HCT116 (cell line): ENCODE measurements around the gene GMNN.

Source experiments
- CTCF ChIP-seq, 3 experiments: fragments of 200-600 bp in 1 of 3; sonication (generic) in 1 of 3; IDR thresholded peaks in 2 of 3; conservative IDR thresholded peaks in 1 of 3; 2 replicates each; pipeline ENCODE4 v1.5.1; 2012 to 2017; ENCODE audit warnings: low read depth in 2 of 3, low read length in 2 of 3, antibody characterized with exemption in 1 of 3, borderline replicate concordance in 1 of 3, control low read depth in 1 of 3, mild to moderate bottlenecking in 1 of 3, mixed read lengths in 1 of 3, mixed run types in 1 of 3, moderate library complexity in 1 of 3; ENCODE audit not compliant: insufficient read depth in 1 of 3
- EZH2phosphoT487 ChIP-seq: fragments of 200-600 bp; IDR thresholded peaks from 2 replicates; pipeline ENCODE4 v1.6.1; 2018; ENCODE audit warnings: antibody characterized with exemption, borderline replicate concordance
- FOSL1 ChIP-seq: IDR thresholded peaks from 2 replicates; pipeline ENCODE4 v1.6.1; 2012; ENCODE audit warnings: low read depth
- POLR2A ChIP-seq: IDR thresholded peaks from 2 replicates; pipeline ENCODE4 v1.7.0; 2011; ENCODE audit warnings: borderline replicate concordance; ENCODE audit not compliant: insufficient read depth, insufficient read length; ENCODE audit errors: extremely low read depth
- POLR2AphosphoS5 ChIP-seq: IDR thresholded peaks from 2 replicates; pipeline ENCODE4 v1.6.1; 2011; ENCODE audit warnings: mild to moderate bottlenecking, low read depth, low read length, moderate library complexity
- RAD21 ChIP-seq: IDR thresholded peaks from 2 replicates; pipeline ENCODE4 v1.6.1; 2012; ENCODE audit warnings: low read depth, mild to moderate bottlenecking
- SP1 ChIP-seq: IDR thresholded peaks from 2 replicates; pipeline ENCODE4 v1.6.1; 2012; ENCODE audit warnings: low read depth
- TCF7L2 ChIP-seq: IDR thresholded peaks from 2 replicates; pipeline ENCODE4 v1.7.0; 2011; ENCODE audit warnings: borderline replicate concordance, inconsistent platforms; ENCODE audit not compliant: insufficient read depth, insufficient read length; ENCODE audit errors: extremely low read depth
- ZBTB33 ChIP-seq: IDR thresholded peaks from 2 replicates; pipeline ENCODE4 v1.6.1; 2011; ENCODE audit warnings: mild to moderate bottlenecking, low read length, moderate library complexity; ENCODE audit not compliant: insufficient replicate concordance; ENCODE audit errors: extremely low read depth

- TF ChIP-seq POLR2A (no peak), TCF7L2 (no peak), RAD21 (no peak), CTCF (IDR thresholded peaks at IDR 0.05 in 2 of 3, conservative IDR thresholded peaks at IDR 0.05 in 1 of 3; ENCODE audit: borderline replicate concordance in 1 of 3, insufficient read depth in 1 of 3, low read depth in 2 of 3, low read length in 2 of 3) (no peak), SP1 (no peak), ZBTB33 (no peak), POLR2AphosphoS5 (no peak), FOSL1 (no peak), EZH2phosphoT487 (no peak)
Observed at GRCh38 chr6:24778121-24778520, 3.4 kb downstream of the GMNN start.
